ENCODE measurements around the gene GBX1.

GBX1 gene

DNA sequence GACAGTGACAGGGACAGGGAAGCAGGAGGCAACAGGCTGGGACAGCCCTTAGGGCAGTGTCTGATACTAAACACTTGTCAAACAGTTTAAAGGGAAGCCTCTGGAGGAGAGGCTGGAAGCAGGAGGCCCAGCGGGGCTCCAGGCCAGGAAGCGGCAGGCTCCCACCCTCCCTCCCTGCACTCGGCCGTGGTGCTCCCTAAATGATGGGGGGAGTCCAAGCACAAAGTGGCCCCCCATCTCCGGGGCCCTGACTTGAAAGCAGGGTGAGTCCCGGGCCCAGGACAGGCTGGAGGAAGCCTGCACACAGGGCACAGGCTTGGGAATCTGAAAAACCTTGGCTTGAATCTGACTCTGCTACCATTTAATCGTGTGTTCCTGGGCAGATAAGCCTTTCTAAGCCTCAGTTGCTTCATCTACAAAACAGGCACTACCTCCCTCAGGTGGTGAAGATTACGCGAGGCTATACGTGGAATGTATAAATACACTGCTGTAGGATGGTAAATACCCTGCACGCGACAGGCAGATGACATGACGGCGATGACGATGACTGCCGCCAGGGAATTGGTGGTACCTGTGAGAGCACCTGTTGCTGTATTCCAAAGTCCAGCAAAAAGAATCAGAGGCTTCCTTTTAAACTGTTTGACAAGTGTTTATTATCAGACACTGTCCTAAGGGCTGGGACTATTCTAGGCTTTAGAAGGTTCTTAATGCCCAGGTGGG, 34.1 kb downstream of the GBX1 start:
- Histone ChIP-seq H3K4me3 (ENCODE audit: low read length) (no peak overlapping the region), H3K9ac (ENCODE audit: low read length) (no peak overlapping the region), H3K27me3 (ENCODE audit: control insufficient read depth, insufficient read depth, low read length) (no peaks in the 10 kb centered on the region), H3K36me3 (ENCODE audit: control insufficient read depth, insufficient read depth, low read length) (peaks cover 18% of the 10 kb centered on the region), H3K9me3 (ENCODE audit: control insufficient read depth, low read length) (no peaks in the 10 kb centered on the region), H3K4me1 (ENCODE audit: control insufficient read depth, insufficient read depth, low read length) (no peaks in the 10 kb centered on the region)

DNA sequence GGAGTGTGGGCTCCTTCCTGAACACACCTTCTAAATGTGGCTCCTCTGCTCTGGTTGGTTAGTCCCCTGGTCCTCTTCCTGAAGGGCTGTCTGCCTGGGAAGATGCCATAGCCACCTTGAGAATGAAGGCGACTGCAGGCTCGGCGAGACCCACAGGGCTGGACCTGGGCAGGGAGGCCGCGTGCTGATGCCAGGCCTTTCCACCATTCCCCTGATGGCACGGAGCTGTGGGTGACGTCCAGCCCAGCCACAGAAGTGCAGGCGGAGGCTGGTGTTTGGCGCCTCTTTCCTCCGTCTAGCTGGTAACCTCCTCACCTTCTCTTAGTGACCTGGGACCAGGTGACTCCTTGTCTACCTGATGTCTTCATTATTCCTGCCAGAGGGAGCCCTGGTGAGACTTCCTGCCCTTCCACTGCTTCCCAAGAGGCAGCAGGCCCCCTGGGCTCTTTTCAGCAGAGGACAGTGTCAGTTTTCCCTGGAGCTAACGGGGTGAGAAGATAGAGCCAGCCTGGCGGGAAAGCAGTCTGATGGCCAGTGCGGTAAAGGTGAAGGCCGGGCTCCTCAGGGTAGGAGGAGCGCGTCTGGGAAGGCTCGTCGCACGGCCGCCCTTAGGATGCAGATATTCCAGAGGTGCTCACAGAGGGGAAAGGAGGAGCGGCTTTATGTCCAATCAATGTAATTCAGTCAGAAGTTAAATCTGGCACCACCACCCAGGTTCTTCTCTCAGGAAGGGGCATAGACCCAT, 34.9 kb downstream of the GBX1 start:
- Histone ChIP-seq H3K4me1 (ENCODE audit: control insufficient read depth, insufficient read depth, low read length) (no peaks in the 10 kb centered on the region), H3K27me3 (ENCODE audit: control insufficient read depth, insufficient read depth, low read length) (no peaks in the 10 kb centered on the region), H3K4me3 (ENCODE audit: low read length) (no peak overlapping the region), H3K9ac (ENCODE audit: low read length) (no peak overlapping the region), H3K36me3 (ENCODE audit: control insufficient read depth, insufficient read depth, low read length) (peaks cover 18% of the 10 kb centered on the region), H3K9me3 (ENCODE audit: control insufficient read depth, low read length) (no peaks in the 10 kb centered on the region)

DNA sequence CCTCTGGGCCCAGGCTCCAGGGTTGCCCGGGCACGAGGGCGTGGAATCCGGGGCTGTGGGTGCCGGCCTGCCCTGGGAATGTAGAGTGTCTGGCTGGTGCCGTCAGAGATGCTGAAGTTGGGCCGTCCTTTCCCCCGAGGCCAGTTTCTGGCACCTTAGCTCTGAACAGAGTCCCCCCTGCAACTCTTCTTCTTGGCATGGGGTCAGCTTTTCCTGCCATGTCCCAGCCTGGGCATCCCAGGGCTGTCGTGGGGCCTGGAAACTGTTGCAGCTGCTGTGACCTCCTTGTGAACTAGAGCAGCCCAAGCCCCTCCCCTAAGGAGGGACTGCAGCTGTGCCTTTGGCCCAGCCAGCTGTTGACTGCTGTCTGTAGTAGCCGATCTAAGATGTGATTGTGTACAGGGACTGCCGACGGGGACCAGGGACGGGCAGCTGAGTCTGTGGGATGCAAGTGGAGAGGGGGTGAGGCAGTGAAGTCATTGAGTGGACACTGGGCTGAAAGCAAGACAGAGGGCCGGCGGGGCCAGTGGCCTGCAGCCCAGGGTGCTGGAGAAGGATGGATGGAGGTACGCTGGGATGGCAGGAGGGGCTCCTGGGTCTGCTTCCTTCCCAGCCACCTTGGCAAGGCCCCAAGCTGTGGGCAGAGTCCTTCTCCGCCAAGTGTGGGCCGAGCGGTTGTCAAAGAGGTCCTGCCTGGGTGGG, 35.8 kb downstream of the GBX1 start:
- peaks cover 18% of the 10 kb centered on the region for H3K36me3 ChIP-seq (ENCODE audit: control insufficient read depth, insufficient read depth, low read length)
- no peak overlapping the region for H3K4me3 ChIP-seq (ENCODE audit: low read length)

DNA sequence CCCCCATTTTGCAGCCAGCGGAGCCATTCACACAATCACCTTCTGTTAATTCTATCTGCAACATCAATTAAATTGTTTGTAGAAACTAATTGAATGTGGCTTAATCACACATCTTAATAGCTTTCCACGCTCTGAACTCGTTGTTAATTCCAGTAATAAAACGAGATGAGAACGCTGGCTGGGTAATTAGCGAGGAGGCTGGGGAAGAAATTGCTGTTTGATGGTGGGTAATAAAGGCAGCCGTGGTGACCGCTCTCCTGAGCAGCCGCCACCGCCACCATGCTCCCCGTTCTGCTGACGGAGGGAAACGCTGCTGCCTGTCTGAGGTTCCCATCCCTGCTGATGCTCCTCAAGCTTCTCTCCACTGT, 36.3 kb downstream of the GBX1 start:
- H3K4me3 ChIP-seq (ENCODE audit: low read length): no peak overlapping the region
- H3K36me3 ChIP-seq (ENCODE audit: control insufficient read depth, insufficient read depth, low read length): peaks cover 18% of the 10 kb centered on the region
- no peaks in the 10 kb centered on the region for H3K9me3 ChIP-seq (ENCODE audit: control insufficient read depth, low read length)
- H3K9ac ChIP-seq (ENCODE audit: low read length): no peak overlapping the region
- no peaks in the 10 kb centered on the region for H3K27me3 ChIP-seq (ENCODE audit: control insufficient read depth, insufficient read depth, low read length)
- H3K4me1 ChIP-seq (ENCODE audit: control insufficient read depth, insufficient read depth, low read length): peaks cover 6% of the 10 kb centered on the region

More for the DNA sequence above, 35.8 kb downstream of the GBX1 start:
- Histone ChIP-seq H3K4me1 (ENCODE audit: control insufficient read depth, insufficient read depth, low read length) (peaks cover under 1% of the 10 kb centered on the region), H3K9me3 (ENCODE audit: control insufficient read depth, low read length) (no peaks in the 10 kb centered on the region), H3K9ac (ENCODE audit: low read length) (no peak overlapping the region), H3K27me3 (ENCODE audit: control insufficient read depth, insufficient read depth, low read length) (no peaks in the 10 kb centered on the region)

DNA sequence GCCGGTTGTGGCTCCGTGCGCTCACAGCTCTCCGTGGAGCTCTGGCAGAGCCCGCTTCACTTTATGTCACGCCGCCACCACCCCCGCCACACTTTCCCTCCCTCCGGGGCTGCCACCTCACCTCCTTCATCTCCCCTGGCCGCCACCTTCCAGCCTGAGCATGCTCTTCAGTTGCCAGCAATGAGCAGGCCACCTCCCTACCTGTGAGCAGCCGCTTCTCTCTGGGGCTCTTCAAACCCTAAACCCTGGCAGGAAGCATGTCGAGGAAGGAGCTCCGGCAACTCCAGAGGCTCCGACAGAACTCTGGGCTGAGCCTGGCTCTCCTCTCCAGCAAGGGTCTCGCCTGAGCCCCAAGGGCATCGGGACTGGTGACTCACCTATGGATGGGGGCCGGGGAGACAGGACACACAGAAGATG, 36.7 kb downstream of the GBX1 start:
- Histone ChIP-seq H3K27me3 (ENCODE audit: control insufficient read depth, insufficient read depth, low read length) (no peaks in the 10 kb centered on the region), H3K4me1 (ENCODE audit: control insufficient read depth, insufficient read depth, low read length) (peaks cover 8% of the 10 kb centered on the region), H3K9ac (ENCODE audit: low read length) (no peak overlapping the region), H3K4me3 (ENCODE audit: low read length) (no peak overlapping the region), H3K36me3 (ENCODE audit: control insufficient read depth, insufficient read depth, low read length) (peaks cover 17% of the 10 kb centered on the region), H3K9me3 (ENCODE audit: control insufficient read depth, low read length) (no peaks in the 10 kb centered on the region)

DNA sequence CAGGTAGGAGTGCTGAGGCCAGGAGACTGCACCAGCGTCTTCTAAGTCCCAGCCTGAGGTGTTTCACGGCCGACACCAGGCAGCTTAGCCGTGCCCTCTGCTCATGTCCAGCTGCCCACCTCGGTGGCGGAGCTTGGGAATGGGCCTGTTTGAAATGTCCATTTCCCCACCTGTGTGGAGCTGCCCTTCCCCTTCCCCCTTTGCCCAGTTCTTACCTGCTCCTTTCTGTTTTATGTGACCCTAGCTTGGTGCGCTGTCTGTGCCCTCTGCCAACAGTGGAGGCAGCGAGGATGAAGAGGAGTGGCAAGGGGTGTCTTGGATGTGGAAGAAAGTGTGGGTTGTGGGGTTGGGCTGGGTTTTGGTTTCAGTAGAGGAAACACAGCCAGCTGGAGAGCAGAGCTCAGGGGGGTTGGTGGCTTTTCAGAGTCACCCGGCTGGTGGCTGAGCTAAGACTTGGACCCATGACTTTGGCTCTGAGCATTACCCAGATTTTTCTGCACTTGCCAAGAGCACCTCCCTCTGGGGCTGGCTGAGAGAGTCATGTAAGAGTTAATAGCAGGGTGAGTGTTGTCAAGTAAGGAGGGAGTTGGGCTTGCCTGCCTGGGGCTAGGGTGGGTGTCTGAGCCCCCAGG, 37.4 kb downstream of the GBX1 start:
- Histone ChIP-seq H3K36me3 (ENCODE audit: control insufficient read depth, insufficient read depth, low read length) (peaks cover 13% of the 10 kb centered on the region), H3K27me3 (ENCODE audit: control insufficient read depth, insufficient read depth, low read length) (no peaks in the 10 kb centered on the region), H3K4me1 (ENCODE audit: control insufficient read depth, insufficient read depth, low read length) (peaks cover 13% of the 10 kb centered on the region), H3K9ac (ENCODE audit: low read length) (no peak overlapping the region), H3K4me3 (ENCODE audit: low read length) (no peak overlapping the region), H3K9me3 (ENCODE audit: control insufficient read depth, low read length) (no peaks in the 10 kb centered on the region)

DNA sequence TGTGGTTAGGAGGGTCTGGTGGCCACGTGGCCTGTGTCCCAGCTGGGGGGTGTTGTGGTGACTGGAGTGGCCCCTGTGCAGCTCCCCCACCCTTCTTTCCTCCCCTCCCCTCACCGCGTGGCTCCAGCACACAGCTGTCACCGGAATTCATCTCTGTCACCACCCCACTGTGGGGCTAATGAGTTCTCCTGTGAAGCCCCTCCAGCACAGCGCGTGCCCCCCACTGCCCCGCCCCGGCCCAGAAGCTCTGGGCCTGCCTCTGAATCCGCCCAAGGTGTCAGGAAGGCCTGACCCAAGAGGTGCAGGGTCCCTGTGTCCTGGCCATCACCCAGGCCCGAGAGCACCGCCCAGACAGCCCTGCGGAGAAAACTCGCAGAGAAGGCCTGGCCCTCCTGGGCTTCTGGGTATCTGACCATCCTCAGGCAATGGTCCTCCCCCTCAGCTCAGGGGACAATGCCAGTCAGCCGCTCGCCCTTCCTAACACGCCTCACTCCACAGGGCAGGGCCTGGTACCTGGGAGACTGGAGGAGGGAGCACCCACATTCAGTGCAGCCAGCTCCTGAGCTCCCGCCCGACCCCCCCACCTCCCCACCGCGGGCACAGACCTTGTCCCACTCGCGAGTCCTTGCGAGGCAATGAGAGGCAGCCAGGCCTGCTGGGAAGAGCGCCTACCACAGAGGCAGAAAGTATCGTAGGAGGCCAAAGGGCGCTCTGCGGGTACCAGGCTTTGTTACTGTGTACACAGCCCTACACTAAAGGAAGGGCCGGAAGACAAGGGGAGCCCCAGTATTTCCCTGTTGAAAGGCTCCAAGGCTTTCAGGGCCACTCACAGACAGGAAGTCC, 38.2 kb downstream of the GBX1 start:
- Histone ChIP-seq H3K9ac (ENCODE audit: low read length) (no peak overlapping the region), H3K4me1 (ENCODE audit: control insufficient read depth, insufficient read depth, low read length) (peaks cover 14% of the 10 kb centered on the region), H3K27me3 (ENCODE audit: control insufficient read depth, insufficient read depth, low read length) (no peaks in the 10 kb centered on the region), H3K4me3 (ENCODE audit: low read length) (no peak overlapping the region), H3K36me3 (ENCODE audit: control insufficient read depth, insufficient read depth, low read length) (peaks cover 7% of the 10 kb centered on the region), H3K9me3 (ENCODE audit: control insufficient read depth, low read length) (no peaks in the 10 kb centered on the region)

DNA sequence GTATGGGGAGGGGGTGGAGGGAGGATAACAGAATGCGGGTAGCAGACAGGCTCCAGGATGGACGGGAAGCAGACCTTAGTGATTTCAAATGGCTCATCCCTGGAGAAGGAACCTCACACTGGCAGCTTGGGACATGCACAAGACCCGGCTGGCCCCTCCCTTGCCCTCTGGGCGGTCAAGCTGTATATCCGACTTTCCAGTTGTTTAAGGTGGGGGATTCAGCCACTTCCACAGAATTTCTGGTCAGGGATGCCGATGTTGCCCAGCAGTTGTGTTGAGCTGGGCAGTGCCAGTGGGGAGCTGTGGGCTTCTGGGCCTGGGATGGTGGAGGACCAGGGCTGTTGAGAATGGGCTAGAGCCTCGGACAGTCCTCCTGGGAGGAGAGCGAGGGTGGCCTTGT, 38.8 kb downstream of the GBX1 start:
- H3K36me3 ChIP-seq (ENCODE audit: control insufficient read depth, insufficient read depth, low read length): peaks cover 7% of the 10 kb centered on the region
- H3K27me3 ChIP-seq (ENCODE audit: control insufficient read depth, insufficient read depth, low read length): no peaks in the 10 kb centered on the region
- H3K4me1 ChIP-seq (ENCODE audit: control insufficient read depth, insufficient read depth, low read length): peaks cover 14% of the 10 kb centered on the region
- H3K9me3 ChIP-seq (ENCODE audit: control insufficient read depth, low read length): no peaks in the 10 kb centered on the region
- H3K4me3 ChIP-seq (ENCODE audit: low read length): no peak overlapping the region
- no peak overlapping the region for H3K9ac ChIP-seq (ENCODE audit: low read length)

DNA sequence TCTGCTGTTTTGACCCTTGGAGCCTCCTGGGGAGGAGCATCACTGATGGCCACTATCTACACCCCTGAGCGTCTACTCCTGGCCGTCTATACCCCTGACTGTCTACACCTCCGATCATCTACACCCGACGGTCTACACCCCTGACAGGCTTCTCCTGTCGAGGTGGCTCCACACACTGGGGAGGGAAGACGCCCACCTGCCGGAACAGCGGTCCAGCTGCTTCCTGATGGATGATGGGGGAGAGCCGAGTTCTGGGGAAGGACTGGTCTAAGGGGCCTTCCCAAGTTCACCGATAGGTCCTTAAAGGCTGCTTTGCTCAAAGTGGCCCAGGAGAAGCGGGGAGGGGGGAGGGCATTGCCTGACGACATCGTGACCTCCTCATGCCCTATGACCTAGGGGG, 39.4 kb downstream of the GBX1 start:
- no peak overlapping the region for H3K4me3 ChIP-seq (ENCODE audit: low read length)
- H3K36me3 ChIP-seq (ENCODE audit: control insufficient read depth, insufficient read depth, low read length): peaks cover 7% of the 10 kb centered on the region
- H3K9ac ChIP-seq (ENCODE audit: low read length): no peak overlapping the region
- H3K4me1 ChIP-seq (ENCODE audit: control insufficient read depth, insufficient read depth, low read length): peaks cover 14% of the 10 kb centered on the region
- no peaks in the 10 kb centered on the region for H3K9me3 ChIP-seq (ENCODE audit: control insufficient read depth, low read length)
- H3K27me3 ChIP-seq (ENCODE audit: control insufficient read depth, insufficient read depth, low read length): no peaks in the 10 kb centered on the region

DNA sequence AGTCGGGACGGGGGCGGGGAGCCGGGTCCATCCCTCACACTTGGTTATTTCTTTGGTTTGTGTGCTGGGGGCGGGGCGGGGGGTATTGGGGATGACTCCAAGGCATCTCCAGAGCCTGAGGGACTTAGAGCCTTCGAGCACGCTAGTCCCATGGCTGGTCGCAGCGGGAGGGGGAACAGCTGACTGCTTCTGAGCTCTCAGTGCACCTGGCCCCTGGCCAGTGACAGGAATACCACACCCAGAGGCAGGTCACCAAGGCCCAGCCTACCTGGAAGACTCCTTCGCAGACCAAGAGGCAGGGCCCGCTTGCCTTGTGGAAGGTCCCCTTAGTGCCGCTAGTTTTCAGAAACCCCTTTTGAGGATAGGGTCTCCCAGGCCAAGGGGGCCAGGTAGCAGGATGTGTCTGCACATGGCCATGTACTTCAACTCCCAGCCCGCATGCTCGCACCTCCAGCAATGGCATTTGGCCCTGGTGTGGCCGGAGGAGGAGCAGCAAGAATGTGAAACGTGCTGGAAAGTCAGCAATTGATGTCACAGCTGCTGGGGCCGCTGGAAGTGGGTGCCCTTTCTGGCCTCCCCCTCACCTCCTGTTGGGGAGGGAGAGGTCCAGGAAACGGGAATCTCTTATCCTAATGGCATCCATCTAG, 40.9 kb downstream of the GBX1 start:
- H3K9me3 ChIP-seq (ENCODE audit: control insufficient read depth, low read length): no peaks in the 10 kb centered on the region
- H3K4me1 ChIP-seq (ENCODE audit: control insufficient read depth, insufficient read depth, low read length): peaks cover 14% of the 10 kb centered on the region
- H3K4me3 ChIP-seq (ENCODE audit: low read length): no peak overlapping the region
- H3K36me3 ChIP-seq (ENCODE audit: control insufficient read depth, insufficient read depth, low read length): peaks cover 7% of the 10 kb centered on the region
- H3K9ac ChIP-seq (ENCODE audit: low read length): no peak overlapping the region
- H3K27me3 ChIP-seq (ENCODE audit: control insufficient read depth, insufficient read depth, low read length): no peaks in the 10 kb centered on the region

DNA sequence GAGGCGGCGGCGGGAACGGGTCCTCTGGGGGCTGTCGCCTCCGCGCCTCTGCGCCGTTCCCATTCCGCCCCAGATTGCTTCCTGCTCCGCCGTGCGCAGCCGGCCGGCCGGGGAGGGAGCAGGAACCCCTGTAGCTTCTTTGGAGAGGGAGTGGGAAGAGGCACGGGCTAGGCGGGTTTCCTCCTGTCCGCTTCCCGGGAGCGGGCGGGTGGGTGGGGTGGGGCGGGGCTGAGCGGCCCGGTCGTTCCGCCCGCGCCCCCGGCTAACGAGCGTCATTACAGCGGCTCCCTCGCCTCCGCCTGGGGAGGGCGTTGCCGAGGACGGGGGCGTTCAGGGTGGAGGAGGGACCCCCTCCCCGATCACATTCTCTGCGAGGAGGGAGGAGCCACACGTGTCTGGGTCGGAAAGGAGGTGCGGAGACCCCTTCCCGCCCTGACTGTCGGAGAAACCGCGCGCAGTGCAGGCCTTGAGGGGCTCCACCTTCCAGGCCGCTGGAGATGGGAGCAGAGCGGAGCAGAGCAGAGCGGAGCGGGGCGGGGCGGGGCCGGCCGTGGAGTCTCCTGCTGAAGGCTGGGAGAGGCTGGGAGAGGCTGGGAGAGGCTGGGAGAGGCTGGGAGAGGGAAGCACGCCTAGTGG, 41.5 kb downstream of the GBX1 start:
- Histone ChIP-seq H3K36me3 (ENCODE audit: control insufficient read depth, insufficient read depth, low read length) (peaks cover 7% of the 10 kb centered on the region), H3K9me3 (ENCODE audit: control insufficient read depth, low read length) (no peaks in the 10 kb centered on the region), H3K4me1 (ENCODE audit: control insufficient read depth, insufficient read depth, low read length) (peaks cover 14% of the 10 kb centered on the region), H3K27me3 (ENCODE audit: control insufficient read depth, insufficient read depth, low read length) (no peaks in the 10 kb centered on the region), H3K4me3 (ENCODE audit: low read length) (no peak overlapping the region), H3K9ac (ENCODE audit: low read length) (no peak overlapping the region)
